Astrocyte (in vitro differentiated cells and primary cell): ENCODE measurements around the gene DIPK2B. TPM values are rescaled to one million over a fixed set of nuclear protein-coding genes. Genes with fewer than 3 reads are reported as not detected.

ENCODE experiments used
- DNase-seq: peaks from one replicate; pipeline ENCODE4 v3.0.0-alpha.2; 2010; ENCODE audit warnings: low read depth
- FAIRE-seq: peaks from 2 replicates; lab custom pipeline; 2011; peaks lifted over from hg19 to GRCh38; lab: Jason Lieb, UNC
- H2AFZ ChIP-seq: 2 replicates; pipeline ENCODE4 v1.6.0; 2012; ENCODE audit warnings: low read depth, low read length, inconsistent platforms
- H3K27ac ChIP-seq: 2 replicates; pipeline ENCODE4 v1.5.1; 2011; ENCODE audit warnings: low read depth, low read length, inconsistent platforms
- H3K27me3 ChIP-seq: 2 replicates; pipeline ENCODE4 v1.6.0; 2011; ENCODE audit warnings: low read length, inconsistent platforms; ENCODE audit not compliant: insufficient read depth
- H3K36me3 ChIP-seq: 2 replicates; pipeline ENCODE4 v1.5.1; 2011; ENCODE audit warnings: low read length, inconsistent platforms; ENCODE audit not compliant: insufficient read depth
- H3K4me1 ChIP-seq: 2 replicates; pipeline ENCODE4 v1.5.1; 2011; ENCODE audit warnings: low read length, inconsistent platforms; ENCODE audit not compliant: insufficient read depth
- H3K4me2 ChIP-seq: 2 replicates; pipeline ENCODE4 v1.6.0; 2012; ENCODE audit warnings: low read length, inconsistent platforms
- H3K4me3 ChIP-seq: 2 replicates; pipeline ENCODE4 v1.5.1; 2011; ENCODE audit warnings: low read depth, mild to moderate bottlenecking, low read length, inconsistent platforms; ENCODE audit not compliant: insufficient read depth
- H3K79me2 ChIP-seq: 2 replicates; pipeline ENCODE4 v1.6.0; 2012; ENCODE audit warnings: mild to moderate bottlenecking, low read length, inconsistent platforms; ENCODE audit not compliant: insufficient read depth
- H3K9ac ChIP-seq: 2 replicates; pipeline ENCODE4 v1.6.0; 2012; ENCODE audit warnings: mild to moderate bottlenecking, low read length, inconsistent platforms
- H3K9me3 ChIP-seq: 2 replicates; pipeline ENCODE4 v1.5.1; 2012; ENCODE audit warnings: low read depth, mild to moderate bottlenecking, low read length, inconsistent platforms; ENCODE audit not compliant: insufficient read depth
- H4K20me1 ChIP-seq: 2 replicates; pipeline ENCODE4 v1.6.0; 2012; ENCODE audit warnings: low read length, inconsistent platforms; ENCODE audit not compliant: insufficient read depth
- H3K27ac Mint-ChIP-seq: one replicate; pipeline ENCODE4 v1.8.0; 2021; ENCODE audit warnings: mild to moderate bottlenecking, mixed read lengths; ENCODE audit not compliant: unreplicated experiment
- H3K27me3 Mint-ChIP-seq: one replicate; pipeline ENCODE4 v1.8.0; 2021; ENCODE audit warnings: low read depth, mixed read lengths; ENCODE audit not compliant: unreplicated experiment
- H3K36me3 Mint-ChIP-seq: one replicate; pipeline ENCODE4 v1.8.0; 2021; ENCODE audit warnings: low read depth, mixed read lengths; ENCODE audit not compliant: unreplicated experiment
- H3K4me1 Mint-ChIP-seq: one replicate; pipeline ENCODE4 v1.8.0; 2021; ENCODE audit warnings: low read depth, mixed read lengths; ENCODE audit not compliant: unreplicated experiment
- H3K4me3 Mint-ChIP-seq: one replicate; pipeline ENCODE4 v1.8.0; 2021; ENCODE audit warnings: mild to moderate bottlenecking, moderate library complexity, mixed read lengths; ENCODE audit not compliant: unreplicated experiment
- H3K9me3 Mint-ChIP-seq: one replicate; pipeline ENCODE4 v1.8.0; 2021; ENCODE audit warnings: mild to moderate bottlenecking, mixed read lengths; ENCODE audit not compliant: unreplicated experiment
- CTCF ChIP-seq: IDR thresholded peaks from 2 replicates; pipeline ENCODE4 v1.5.1; 2011; ENCODE audit warnings: low read depth, mild to moderate bottlenecking, inconsistent platforms, low read length, moderate library complexity; ENCODE audit not compliant: insufficient read depth
- EZH2 ChIP-seq: IDR thresholded peaks from 2 replicates; pipeline ENCODE4 v1.6.1; 2012; ENCODE audit warnings: mild to moderate bottlenecking, low read length, inconsistent platforms; ENCODE audit not compliant: insufficient read depth
- total RNA-seq: library from RNA; stranded (reverse); gene quantifications from 2 replicates; pipeline ENCODE4 v1.2.1, GENCODE V29; 2021

The DIPK2B gene
- total RNA-seq, 1 donor from 2014 or later, result not detected

GRCh38 chrX:45229348-45229747 lies 28.7 kb upstream of the DIPK2B start:
- Mint-ChIP-seq H3K4me3 (no peak overlapping the region), H3K4me1 (no peaks in the 10 kb centered on the region), H3K9me3 (peaks cover 2% of the 10 kb centered on the region), H3K27ac (no peak overlapping the region), H3K36me3 (no peaks in the 10 kb centered on the region), H3K27me3 (no peaks in the 10 kb centered on the region)
- H3K27me3 ChIP-seq, result no peaks in the 10 kb centered on the region
- DNase-seq, result no peak
- no peak overlapping the region for H3K4me2 ChIP-seq
- no peaks in the 10 kb centered on the region for H3K9me3 ChIP-seq
- no peak for FAIRE-seq
- no peak overlapping the region for H3K9ac ChIP-seq
- no peak overlapping the region for H3K27ac ChIP-seq
- no peak overlapping the region for H3K4me3 ChIP-seq
- H2AFZ ChIP-seq, result no peak overlapping the region
- no peak for TF ChIP-seq CTCF
- no peak for TF ChIP-seq EZH2
- H3K36me3 ChIP-seq, result no peaks in the 10 kb centered on the region
- no peaks in the 10 kb centered on the region for H3K79me2 ChIP-seq
- no peaks in the 10 kb centered on the region for H4K20me1 ChIP-seq
- no peaks in the 10 kb centered on the region for H3K4me1 ChIP-seq

GRCh38 chrX:45228126-45228525 lies 27.4 kb upstream of the DIPK2B start:
- Mint-ChIP-seq H3K4me1 (no peaks in the 10 kb centered on the region), H3K4me3 (no peak overlapping the region), H3K27ac (no peak overlapping the region), H3K36me3 (no peaks in the 10 kb centered on the region), H3K27me3 (no peaks in the 10 kb centered on the region), H3K9me3 (no peaks in the 10 kb centered on the region)
- Histone ChIP-seq H3K4me3 (no peak overlapping the region), H3K36me3 (no peaks in the 10 kb centered on the region), H4K20me1 (no peaks in the 10 kb centered on the region), H3K27me3 (no peaks in the 10 kb centered on the region), H3K4me1 (no peaks in the 10 kb centered on the region), H2AFZ (no peak overlapping the region), H3K4me2 (no peak overlapping the region), H3K9ac (no peak overlapping the region), H3K27ac (no peak overlapping the region), H3K9me3 (no peaks in the 10 kb centered on the region), H3K79me2 (no peaks in the 10 kb centered on the region)
- TF ChIP-seq CTCF, result no peak
- no peak for TF ChIP-seq EZH2
- DNase-seq, result no peak
- no peak for FAIRE-seq

GRCh38 chrX:45208121-45208856 lies 7.6 kb upstream of the DIPK2B start:
- H3K4me3 ChIP-seq, result no peak overlapping the region
- H3K27ac ChIP-seq, result no peak overlapping the region
- H3K4me2 ChIP-seq, result no peak overlapping the region
- H2AFZ ChIP-seq, result no peak overlapping the region
- Mint-ChIP-seq H3K9me3 (peaks cover 2% of the 10 kb centered on the region), H3K27me3 (no peaks in the 10 kb centered on the region), H3K4me3 (no peak overlapping the region), H3K36me3 (no peaks in the 10 kb centered on the region), H3K4me1 (no peaks in the 10 kb centered on the region), H3K27ac (no peak overlapping the region)
- no peaks in the 10 kb centered on the region for H3K9me3 ChIP-seq
- no peak for TF ChIP-seq EZH2
- TF ChIP-seq CTCF, result no peak
- DNase-seq (no peak), FAIRE-seq (no peak)
- no peaks in the 10 kb centered on the region for H3K79me2 ChIP-seq
- no peaks in the 10 kb centered on the region for H3K36me3 ChIP-seq
- no peaks in the 10 kb centered on the region for H3K27me3 ChIP-seq
- H3K9ac ChIP-seq, result no peak overlapping the region
- H4K20me1 ChIP-seq, result no peaks in the 10 kb centered on the region
- no peaks in the 10 kb centered on the region for H3K4me1 ChIP-seq
